K562 (cell line): ENCODE results near the gene PPIP5K2. TPM values are rescaled to one million over a fixed set of nuclear protein-coding genes. Genes with fewer than 3 reads are reported as not detected.

Source experiments
- ELF2 ChIP-seq: fragments of 250-450 bp; sonication (Bioruptor Pico); IDR thresholded peaks from 2 replicates; pipeline ENCODE4 v1.5.0; 2021; ENCODE audit warnings: mild to moderate bottlenecking
- NFE2 ChIP-seq: IDR thresholded peaks from 2 replicates; pipeline ENCODE4 v1.6.1; 2014; ENCODE audit warnings: antibody characterized with exemption, low read depth
- YBX1 ChIP-seq: fragments of 450-650 bp; IDR thresholded peaks from 2 replicates; pipeline ENCODE4 v1.7.1; 2016; ENCODE audit warnings: mild to moderate bottlenecking
- ZFP30 ChIP-seq: fragments of 250-450 bp; sonication (Bioruptor Pico); IDR thresholded peaks from 2 replicates; pipeline ENCODE4 v1.8.0; 2022; ENCODE audit warnings: moderate library complexity, mild to moderate bottlenecking, inconsistent platforms, borderline replicate concordance
- ZNF717 ChIP-seq: fragments of 250-450 bp; sonication (Bioruptor Pico); IDR thresholded peaks from 2 replicates; pipeline ENCODE4 v1.5.0; 2021
- polyA plus RNA-seq, 8 experiments: library from polyadenylated mRNA; depleted of rRNA in 4 of 8; stranded (reverse) in 5 of 8; unstranded in 3 of 8; fragments of >200 nt; fragmentation: Nextera tagmentation in 2 of 8; fragmentation: Illumina TruSeq in 1 of 8; extraction: Ambion mirVana in 2 of 8; extraction: Trizol in 1 of 8; gene quantifications; 2 replicates each; pipeline versions ENCODE4 v1.2.1 to v1.2.3, GENCODE V29; 2011 to 2014; ENCODE audit warnings: inconsistent platforms in 1 of 8, missing spikeins in 1 of 8
- total RNA-seq, 7 experiments: library from RNA; depleted of rRNA in 6 of 7; stranded (reverse); fragments of >200 nt in 6 of 7; fragmentation: Illumina TruSeq in 2 of 7; extraction: Trizol in 2 of 7; gene quantifications; 2 replicates each; pipeline versions ENCODE4 v1.2.1 to v1.2.3, GENCODE V29; 2011 to 2021; ENCODE audit warnings: low replicate concordance in 1 of 7
- TF ChIP-seq, protein P1 (sequence below): fragments of 200-600 bp; sonication (generic); IDR thresholded peaks from one replicate; pipeline ENCODE4 v1.6.1; 2012; ENCODE audit warnings: mild to moderate bottlenecking, low read depth, low read length, inconsistent platforms
- TF ChIP-seq, protein P2 (sequence below): IDR thresholded peaks from 2 replicates; pipeline ENCODE4 v1.6.1; 2012; ENCODE audit warnings: low read depth, low read length, improper control_type of control experiment, borderline replicate concordance
- TF ChIP-seq, protein P3 (sequence below): fragments of 250-450 bp; sonication (Bioruptor Pico); IDR thresholded peaks from 2 replicates; pipeline ENCODE4 v1.5.0; 2021; ENCODE audit warnings: mild to moderate bottlenecking, moderate library complexity
- TF ChIP-seq, protein P4 (sequence below): fragments of 250-450 bp; sonication (Bioruptor Pico); IDR thresholded peaks from 2 replicates; pipeline ENCODE4 v1.5.0; 2021

PPIP5K2 gene
- total and polyA plus RNA-seq, 9 of the 15 experiments (the other 6 are each of a cell fraction or from before 2014, with no cell fraction given), result 39.4 to 150 (median 99.1) TPM

DNA sequence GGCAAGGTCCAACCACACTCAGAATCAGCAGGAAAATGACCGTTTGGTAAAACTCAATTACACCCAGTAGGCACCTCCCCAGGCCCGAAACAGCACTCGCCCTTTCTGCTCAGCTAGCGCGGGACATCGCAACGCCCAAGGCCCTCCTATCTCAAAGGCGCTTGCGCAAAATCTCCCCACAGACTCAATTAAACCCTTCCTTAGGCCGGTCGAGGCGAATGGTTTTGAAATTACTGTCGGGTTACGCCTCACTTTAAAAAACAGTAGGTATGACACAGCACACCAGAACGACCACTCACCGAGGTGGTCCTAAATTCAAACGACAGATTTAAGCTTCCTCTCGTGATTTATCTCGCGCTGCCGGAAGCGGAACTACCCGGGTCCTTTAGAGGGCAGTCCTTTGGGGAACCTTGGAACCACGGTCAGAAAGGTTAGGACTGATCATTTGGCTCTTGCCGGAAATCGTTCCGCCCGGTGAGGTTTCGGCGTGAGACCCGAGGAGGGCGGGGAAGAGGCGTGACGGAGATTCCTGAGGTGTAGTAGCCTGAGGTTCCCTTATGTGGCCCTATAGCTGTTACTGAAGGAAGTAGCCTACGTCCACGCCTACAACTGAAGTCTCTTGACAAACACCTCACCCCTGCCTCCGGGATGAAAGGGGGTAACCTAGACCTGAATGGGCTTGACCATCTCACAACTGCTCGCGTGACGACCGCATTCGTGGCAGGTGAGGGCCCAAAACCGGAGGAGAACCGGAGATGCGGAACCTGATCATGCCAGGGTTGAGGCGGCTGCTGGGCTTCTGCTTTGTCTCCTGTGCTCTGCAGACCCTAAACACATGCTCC is at the start of gene PPIP5K2, which contains the start of gene GIN1 (continued):
- TF ChIP-seq, protein P1, sequence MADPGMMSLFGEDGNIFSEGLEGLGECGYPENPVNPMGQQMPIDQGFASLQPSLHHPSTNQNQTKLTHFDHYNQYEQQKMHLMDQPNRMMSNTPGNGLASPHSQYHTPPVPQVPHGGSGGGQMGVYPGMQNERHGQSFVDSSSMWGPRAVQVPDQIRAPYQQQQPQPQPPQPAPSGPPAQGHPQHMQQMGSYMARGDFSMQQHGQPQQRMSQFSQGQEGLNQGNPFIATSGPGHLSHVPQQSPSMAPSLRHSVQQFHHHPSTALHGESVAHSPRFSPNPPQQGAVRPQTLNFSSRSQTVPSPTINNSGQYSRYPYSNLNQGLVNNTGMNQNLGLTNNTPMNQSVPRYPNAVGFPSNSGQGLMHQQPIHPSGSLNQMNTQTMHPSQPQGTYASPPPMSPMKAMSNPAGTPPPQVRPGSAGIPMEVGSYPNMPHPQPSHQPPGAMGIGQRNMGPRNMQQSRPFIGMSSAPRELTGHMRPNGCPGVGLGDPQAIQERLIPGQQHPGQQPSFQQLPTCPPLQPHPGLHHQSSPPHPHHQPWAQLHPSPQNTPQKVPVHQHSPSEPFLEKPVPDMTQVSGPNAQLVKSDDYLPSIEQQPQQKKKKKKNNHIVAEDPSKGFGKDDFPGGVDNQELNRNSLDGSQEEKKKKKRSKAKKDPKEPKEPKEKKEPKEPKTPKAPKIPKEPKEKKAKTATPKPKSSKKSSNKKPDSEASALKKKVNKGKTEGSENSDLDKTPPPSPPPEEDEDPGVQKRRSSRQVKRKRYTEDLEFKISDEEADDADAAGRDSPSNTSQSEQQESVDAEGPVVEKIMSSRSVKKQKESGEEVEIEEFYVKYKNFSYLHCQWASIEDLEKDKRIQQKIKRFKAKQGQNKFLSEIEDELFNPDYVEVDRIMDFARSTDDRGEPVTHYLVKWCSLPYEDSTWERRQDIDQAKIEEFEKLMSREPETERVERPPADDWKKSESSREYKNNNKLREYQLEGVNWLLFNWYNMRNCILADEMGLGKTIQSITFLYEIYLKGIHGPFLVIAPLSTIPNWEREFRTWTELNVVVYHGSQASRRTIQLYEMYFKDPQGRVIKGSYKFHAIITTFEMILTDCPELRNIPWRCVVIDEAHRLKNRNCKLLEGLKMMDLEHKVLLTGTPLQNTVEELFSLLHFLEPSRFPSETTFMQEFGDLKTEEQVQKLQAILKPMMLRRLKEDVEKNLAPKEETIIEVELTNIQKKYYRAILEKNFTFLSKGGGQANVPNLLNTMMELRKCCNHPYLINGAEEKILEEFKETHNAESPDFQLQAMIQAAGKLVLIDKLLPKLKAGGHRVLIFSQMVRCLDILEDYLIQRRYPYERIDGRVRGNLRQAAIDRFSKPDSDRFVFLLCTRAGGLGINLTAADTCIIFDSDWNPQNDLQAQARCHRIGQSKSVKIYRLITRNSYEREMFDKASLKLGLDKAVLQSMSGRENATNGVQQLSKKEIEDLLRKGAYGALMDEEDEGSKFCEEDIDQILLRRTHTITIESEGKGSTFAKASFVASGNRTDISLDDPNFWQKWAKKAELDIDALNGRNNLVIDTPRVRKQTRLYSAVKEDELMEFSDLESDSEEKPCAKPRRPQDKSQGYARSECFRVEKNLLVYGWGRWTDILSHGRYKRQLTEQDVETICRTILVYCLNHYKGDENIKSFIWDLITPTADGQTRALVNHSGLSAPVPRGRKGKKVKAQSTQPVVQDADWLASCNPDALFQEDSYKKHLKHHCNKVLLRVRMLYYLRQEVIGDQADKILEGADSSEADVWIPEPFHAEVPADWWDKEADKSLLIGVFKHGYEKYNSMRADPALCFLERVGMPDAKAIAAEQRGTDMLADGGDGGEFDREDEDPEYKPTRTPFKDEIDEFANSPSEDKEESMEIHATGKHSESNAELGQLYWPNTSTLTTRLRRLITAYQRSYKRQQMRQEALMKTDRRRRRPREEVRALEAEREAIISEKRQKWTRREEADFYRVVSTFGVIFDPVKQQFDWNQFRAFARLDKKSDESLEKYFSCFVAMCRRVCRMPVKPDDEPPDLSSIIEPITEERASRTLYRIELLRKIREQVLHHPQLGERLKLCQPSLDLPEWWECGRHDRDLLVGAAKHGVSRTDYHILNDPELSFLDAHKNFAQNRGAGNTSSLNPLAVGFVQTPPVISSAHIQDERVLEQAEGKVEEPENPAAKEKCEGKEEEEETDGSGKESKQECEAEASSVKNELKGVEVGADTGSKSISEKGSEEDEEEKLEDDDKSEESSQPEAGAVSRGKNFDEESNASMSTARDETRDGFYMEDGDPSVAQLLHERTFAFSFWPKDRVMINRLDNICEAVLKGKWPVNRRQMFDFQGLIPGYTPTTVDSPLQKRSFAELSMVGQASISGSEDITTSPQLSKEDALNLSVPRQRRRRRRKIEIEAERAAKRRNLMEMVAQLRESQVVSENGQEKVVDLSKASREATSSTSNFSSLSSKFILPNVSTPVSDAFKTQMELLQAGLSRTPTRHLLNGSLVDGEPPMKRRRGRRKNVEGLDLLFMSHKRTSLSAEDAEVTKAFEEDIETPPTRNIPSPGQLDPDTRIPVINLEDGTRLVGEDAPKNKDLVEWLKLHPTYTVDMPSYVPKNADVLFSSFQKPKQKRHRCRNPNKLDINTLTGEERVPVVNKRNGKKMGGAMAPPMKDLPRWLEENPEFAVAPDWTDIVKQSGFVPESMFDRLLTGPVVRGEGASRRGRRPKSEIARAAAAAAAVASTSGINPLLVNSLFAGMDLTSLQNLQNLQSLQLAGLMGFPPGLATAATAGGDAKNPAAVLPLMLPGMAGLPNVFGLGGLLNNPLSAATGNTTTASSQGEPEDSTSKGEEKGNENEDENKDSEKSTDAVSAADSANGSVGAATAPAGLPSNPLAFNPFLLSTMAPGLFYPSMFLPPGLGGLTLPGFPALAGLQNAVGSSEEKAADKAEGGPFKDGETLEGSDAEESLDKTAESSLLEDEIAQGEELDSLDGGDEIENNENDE, result no peak
- TF ChIP-seq, protein P2, sequence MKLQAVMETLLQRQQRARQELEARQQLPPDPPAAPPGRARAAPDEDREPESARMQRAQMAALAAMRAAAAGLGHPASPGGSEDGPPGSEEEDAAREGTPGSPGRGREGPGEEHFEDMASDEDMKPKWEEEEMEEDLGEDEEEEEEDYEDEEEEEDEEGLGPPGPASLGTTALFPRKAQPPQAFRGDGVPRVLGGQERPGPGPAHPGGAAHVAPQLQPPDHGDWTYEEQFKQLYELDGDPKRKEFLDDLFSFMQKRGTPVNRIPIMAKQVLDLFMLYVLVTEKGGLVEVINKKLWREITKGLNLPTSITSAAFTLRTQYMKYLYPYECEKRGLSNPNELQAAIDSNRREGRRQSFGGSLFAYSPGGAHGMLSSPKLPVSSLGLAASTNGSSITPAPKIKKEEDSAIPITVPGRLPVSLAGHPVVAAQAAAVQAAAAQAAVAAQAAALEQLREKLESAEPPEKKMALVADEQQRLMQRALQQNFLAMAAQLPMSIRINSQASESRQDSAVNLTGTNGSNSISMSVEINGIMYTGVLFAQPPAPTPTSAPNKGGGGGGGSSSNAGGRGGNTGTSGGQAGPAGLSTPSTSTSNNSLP, result peak; percentile 58; the same call in 1 of the 2 replicates
- TF ChIP-seq ELF2 (CRISPR knock-in tag) (peak; percentile 77), ZFP30 (CRISPR knock-in tag) (no peak), NFE2 (peak; percentile 87), YBX1 (no peak), ZNF717 (CRISPR knock-in tag) (no peak)
- TF ChIP-seq, protein P3, sequence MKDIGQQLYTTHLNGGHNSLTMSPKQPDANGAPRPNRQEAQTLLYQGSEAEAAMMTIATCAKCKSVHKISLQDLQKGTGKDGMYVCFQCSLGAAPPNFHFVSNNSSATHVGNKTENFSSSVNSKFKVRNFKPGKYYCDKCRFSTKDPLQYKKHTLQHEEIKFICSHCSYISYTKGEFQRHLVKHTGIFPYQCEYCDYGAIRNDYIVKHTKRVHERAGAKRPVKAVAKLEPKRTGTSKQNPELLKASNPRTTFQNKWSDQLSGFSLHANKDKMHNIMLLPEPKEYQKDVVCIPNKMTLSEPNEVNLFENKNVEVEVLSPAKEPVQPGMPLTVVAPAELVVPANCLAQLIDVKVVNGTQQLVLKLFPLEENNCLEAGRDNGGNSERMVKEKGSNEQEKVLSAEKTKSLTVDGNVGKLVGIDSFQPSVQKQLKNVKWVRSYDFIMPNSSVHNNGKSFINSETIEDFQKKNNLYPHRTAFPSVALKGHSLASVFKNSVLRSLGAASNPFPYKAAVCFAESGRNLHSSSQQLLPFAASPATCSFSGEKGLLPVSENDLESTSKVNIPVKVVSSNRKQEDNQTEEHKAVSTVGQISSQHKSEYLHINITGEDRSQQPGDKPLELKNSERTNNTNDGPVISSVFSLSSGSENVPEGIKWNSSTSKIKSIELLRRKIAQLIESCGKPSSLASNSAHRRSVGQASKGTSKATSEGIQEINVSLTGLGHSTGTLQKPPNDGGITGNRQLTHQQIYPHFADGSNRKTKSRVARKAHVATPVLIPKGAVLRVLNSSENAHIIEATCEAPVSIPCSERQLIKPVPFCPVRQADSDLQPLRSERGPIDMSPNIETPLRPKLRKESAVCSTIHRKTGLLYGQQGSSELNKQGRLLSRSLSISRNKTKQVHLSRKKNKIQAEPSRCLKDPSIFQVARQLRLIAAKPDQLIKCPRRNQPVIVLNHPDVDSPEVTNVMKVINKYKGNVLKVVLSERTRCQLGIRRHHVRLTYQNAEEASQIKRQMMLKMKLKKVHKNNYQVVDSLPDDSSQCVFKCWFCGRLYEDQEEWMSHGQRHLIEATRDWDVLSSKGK (CRISPR knock-in tag), result 0 out of 2 replicates have a peak, but pooled peaks have one; percentile 57
- TF ChIP-seq, protein P4, sequence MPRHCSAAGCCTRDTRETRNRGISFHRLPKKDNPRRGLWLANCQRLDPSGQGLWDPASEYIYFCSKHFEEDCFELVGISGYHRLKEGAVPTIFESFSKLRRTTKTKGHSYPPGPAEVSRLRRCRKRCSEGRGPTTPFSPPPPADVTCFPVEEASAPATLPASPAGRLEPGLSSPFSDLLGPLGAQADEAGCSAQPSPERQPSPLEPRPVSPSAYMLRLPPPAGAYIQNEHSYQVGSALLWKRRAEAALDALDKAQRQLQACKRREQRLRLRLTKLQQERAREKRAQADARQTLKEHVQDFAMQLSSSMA (CRISPR knock-in tag), result 0 out of 2 replicates have a peak, but pooled peaks have one; percentile 48
